H1 (cell line): Measurements from ENCODE around the gene AGAP1. TPM values are rescaled to one million over a fixed set of nuclear protein-coding genes. Genes with fewer than 3 reads are reported as not detected.

ENCODE experiments used
- CREB1 ChIP-seq: IDR thresholded peaks from 2 replicates; pipeline ENCODE4 v1.6.1; 2012; ENCODE audit warnings: inconsistent platforms
- polyA plus RNA-seq, 7 experiments: library from polyadenylated mRNA; depleted of rRNA in 3 of 7; stranded (reverse) in 5 of 7; unstranded in 2 of 7; fragments of >200 nt in 5 of 7; fragments of 200-250 nt in 2 of 7; gene quantifications; 1 replicate in 5 of 7; 2 replicates in 1 of 7; 4 replicates in 1 of 7; pipeline versions ENCODE4 v1.2.1 to v1.2.3, GENCODE V29; 2011 to 2013; ENCODE audit warnings: missing spikeins in 2 of 7, mixed read lengths in 2 of 7
- total RNA-seq: library from RNA; stranded (reverse); fragmentation: NEBNext Ultra II Directional; extraction: Animal tissue kit (Norgen Biotek cat#: 25700); gene quantifications from 2 replicates; pipeline ENCODE4 v1.2.1, GENCODE V29; 2021

The AGAP1 gene
- total and polyA plus RNA-seq, 2 of the 8 experiments (the other 6 are each of a cell fraction or from before 2014, with no cell fraction given): 18.1 to 39.4 TPM

DNA sequence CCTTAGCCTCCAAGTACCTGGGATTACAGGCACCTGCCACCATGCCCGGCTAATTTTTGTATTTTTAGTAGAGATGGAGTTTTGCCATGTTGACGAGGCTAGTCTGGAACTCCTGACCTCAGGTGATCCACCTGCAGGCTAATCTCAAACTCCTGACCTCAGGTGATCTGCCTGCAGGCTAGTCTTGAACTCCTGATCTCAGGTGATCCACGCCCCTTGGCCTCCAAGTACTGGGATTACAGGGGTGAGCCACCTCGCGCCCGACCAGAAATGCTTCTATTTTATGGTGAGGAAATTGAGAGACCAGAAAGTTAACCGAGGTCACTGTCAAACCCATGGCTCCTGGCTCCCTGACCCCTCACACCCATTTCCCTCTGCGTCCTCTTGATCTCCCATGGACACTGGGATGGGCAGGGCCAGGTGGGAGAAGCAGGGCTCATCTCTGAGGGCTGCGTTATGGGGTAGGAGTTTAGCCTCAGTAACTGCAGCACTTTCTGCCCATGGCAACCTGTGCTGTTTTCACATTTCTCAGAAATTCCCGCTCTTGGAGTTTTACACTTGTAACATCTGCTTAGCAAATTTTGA is 210.0 kb downstream of the AGAP1 start (continued):
- no peak for TF ChIP-seq CREB1
